ENCODE data around the gene CDC37L1. TPM values are rescaled to one million over a fixed set of nuclear protein-coding genes. Genes with fewer than 3 reads are reported as not detected.

CDC37L1 gene
- total and polyA plus RNA-seq, 2 experiments from 2014 or later, result 26.9 to 29.6 TPM

GRCh38 chr9:4716163-4716562, 36.8 kb downstream of the CDC37L1 start:
- TF ChIP-seq EZH2 (IDR thresholded peaks at IDR 0.05; ENCODE audit: low read depth, unreplicated experiment) (no peak), CREB1 (CRISPR knock-in tag; IDR thresholded peaks at IDR 0.05; ENCODE audit: low read depth) (no peak), ZNF331 (CRISPR knock-in tag; IDR thresholded peaks at IDR 0.05; ENCODE audit: low read depth) (no peak), ZNF114 (CRISPR knock-in tag; IDR thresholded peaks at IDR 0.05) (no peak), EZH2phosphoT487 (IDR thresholded peaks at IDR 0.05; ENCODE audit: unreplicated experiment) (no peak), JUNB (IDR thresholded peaks at IDR 0.05; ENCODE audit: unreplicated experiment) (no peak), ETS1 (IDR thresholded peaks at IDR 0.05) (no peak), POLR2AphosphoS5 (IDR thresholded peaks at IDR 0.05; ENCODE audit: low read depth) (no peak), NANOG (IDR thresholded peaks at IDR 0.05; ENCODE audit: borderline replicate concordance) (no peak), REST (IDR thresholded peaks at IDR 0.05; ENCODE audit: unreplicated experiment) (no peak), STAT1 (IDR thresholded peaks at IDR 0.05; ENCODE audit: unreplicated experiment) (no peak)
- TF ChIP-seq, protein P1, sequence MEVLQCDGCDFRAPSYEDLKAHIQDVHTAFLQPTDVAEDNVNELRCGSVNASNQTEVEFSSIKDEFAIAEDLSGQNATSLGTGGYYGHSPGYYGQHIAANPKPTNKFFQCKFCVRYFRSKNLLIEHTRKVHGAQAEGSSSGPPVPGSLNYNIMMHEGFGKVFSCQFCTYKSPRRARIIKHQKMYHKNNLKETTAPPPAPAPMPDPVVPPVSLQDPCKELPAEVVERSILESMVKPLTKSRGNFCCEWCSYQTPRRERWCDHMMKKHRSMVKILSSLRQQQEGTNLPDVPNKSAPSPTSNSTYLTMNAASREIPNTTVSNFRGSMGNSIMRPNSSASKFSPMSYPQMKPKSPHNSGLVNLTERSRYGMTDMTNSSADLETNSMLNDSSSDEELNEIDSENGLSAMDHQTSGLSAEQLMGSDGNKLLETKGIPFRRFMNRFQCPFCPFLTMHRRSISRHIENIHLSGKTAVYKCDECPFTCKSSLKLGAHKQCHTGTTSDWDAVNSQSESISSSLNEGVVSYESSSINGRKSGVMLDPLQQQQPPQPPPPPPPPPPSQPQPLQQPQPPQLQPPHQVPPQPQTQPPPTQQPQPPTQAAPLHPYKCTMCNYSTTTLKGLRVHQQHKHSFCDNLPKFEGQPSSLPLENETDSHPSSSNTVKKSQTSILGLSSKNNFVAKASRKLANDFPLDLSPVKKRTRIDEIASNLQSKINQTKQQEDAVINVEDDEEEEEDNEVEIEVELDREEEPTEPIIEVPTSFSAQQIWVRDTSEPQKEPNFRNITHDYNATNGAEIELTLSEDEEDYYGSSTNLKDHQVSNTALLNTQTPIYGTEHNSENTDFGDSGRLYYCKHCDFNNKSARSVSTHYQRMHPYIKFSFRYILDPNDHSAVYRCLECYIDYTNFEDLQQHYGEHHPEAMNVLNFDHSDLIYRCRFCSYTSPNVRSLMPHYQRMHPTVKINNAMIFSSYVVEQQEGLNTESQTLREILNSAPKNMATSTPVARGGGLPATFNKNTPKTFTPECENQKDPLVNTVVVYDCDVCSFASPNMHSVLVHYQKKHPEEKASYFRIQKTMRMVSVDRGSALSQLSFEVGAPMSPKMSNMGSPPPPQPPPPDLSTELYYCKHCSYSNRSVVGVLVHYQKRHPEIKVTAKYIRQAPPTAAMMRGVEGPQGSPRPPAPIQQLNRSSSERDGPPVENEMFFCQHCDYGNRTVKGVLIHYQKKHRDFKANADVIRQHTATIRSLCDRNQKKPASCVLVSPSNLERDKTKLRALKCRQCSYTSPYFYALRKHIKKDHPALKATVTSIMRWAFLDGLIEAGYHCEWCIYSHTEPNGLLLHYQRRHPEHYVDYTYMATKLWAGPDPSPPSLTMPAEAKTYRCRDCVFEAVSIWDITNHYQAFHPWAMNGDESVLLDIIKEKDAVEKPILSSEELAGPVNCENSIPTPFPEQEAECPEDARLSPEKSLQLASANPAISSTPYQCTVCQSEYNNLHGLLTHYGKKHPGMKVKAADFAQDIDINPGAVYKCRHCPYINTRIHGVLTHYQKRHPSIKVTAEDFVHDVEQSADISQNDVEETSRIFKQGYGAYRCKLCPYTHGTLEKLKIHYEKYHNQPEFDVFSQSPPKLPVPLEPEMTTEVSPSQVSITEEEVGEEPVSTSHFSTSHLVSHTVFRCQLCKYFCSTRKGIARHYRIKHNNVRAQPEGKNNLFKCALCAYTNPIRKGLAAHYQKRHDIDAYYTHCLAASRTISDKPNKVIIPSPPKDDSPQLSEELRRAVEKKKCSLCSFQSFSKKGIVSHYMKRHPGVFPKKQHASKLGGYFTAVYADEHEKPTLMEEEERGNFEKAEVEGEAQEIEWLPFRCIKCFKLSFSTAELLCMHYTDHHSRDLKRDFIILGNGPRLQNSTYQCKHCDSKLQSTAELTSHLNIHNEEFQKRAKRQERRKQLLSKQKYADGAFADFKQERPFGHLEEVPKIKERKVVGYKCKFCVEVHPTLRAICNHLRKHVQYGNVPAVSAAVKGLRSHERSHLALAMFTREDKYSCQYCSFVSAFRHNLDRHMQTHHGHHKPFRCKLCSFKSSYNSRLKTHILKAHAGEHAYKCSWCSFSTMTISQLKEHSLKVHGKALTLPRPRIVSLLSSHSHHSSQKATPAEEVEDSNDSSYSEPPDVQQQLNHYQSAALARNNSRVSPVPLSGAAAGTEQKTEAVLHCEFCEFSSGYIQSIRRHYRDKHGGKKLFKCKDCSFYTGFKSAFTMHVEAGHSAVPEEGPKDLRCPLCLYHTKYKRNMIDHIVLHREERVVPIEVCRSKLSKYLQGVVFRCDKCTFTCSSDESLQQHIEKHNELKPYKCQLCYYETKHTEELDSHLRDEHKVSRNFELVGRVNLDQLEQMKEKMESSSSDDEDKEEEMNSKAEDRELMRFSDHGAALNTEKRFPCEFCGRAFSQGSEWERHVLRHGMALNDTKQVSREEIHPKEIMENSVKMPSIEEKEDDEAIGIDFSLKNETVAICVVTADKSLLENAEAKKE (CRISPR knock-in tag; IDR thresholded peaks at IDR 0.05), result no peak
- TF ChIP-seq, protein P2, sequence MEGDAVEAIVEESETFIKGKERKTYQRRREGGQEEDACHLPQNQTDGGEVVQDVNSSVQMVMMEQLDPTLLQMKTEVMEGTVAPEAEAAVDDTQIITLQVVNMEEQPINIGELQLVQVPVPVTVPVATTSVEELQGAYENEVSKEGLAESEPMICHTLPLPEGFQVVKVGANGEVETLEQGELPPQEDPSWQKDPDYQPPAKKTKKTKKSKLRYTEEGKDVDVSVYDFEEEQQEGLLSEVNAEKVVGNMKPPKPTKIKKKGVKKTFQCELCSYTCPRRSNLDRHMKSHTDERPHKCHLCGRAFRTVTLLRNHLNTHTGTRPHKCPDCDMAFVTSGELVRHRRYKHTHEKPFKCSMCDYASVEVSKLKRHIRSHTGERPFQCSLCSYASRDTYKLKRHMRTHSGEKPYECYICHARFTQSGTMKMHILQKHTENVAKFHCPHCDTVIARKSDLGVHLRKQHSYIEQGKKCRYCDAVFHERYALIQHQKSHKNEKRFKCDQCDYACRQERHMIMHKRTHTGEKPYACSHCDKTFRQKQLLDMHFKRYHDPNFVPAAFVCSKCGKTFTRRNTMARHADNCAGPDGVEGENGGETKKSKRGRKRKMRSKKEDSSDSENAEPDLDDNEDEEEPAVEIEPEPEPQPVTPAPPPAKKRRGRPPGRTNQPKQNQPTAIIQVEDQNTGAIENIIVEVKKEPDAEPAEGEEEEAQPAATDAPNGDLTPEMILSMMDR (conservative IDR thresholded peaks at IDR 0.05; ENCODE audit: low read depth in 2 of 2), result no peak
- H3K27ac Mint-ChIP-seq, result no peak overlapping the region
- H3K9me2 ChIP-seq (ENCODE audit: insufficient read depth), result no peaks in the 10 kb centered on the region
- no peaks in the 10 kb centered on the region for H3K27me3 Mint-ChIP-seq (ENCODE audit: insufficient read depth, low read depth, poor library complexity)
- no peaks in the 10 kb centered on the region for H3F3A ChIP-seq (replicated peaks; ENCODE audit: low read depth)
- H3K27me3 ChIP-seq (ENCODE audit: insufficient read depth), result no peaks in the 10 kb centered on the region
- H3K27ac ChIP-seq (ENCODE audit: low read depth), result no peak overlapping the region; the same call in 1 of the 2 replicates
- H2AFZ ChIP-seq, result no peak overlapping the region
- no peak overlapping the region for H3K4me3 ChIP-seq
- no peaks in the 10 kb centered on the region for H3K79me2 ChIP-seq (replicated peaks; ENCODE audit: insufficient read depth)
- peaks cover 23% of the 10 kb centered on the region for H3K36me3 ChIP-seq (ENCODE audit: insufficient read depth)
- H3K4me1 Mint-ChIP-seq, result no peaks in the 10 kb centered on the region
- H3K4me1 ChIP-seq (ENCODE audit: insufficient read depth), result no peaks in the 10 kb centered on the region
- peaks cover 3% of the 10 kb centered on the region; the same call in 2 of the 3 replicates for H3K9me3 Mint-ChIP-seq
- ATAC-seq, result no peak
- H3K36me3 Mint-ChIP-seq (ENCODE audit: low read depth), result peaks cover 37% of the 10 kb centered on the region
- H3K4me2 ChIP-seq, result no peak overlapping the region
- no peak overlapping the region for H3K4me3 Mint-ChIP-seq
- no peak for DNase-seq (ENCODE audit: low spot score)
- no peaks in the 10 kb centered on the region; the same call in 1 of the 2 replicates for H4K20me1 ChIP-seq (replicated peaks; ENCODE audit: insufficient read depth)
